Endothelial cell (in vitro differentiated cells): Measurements from ENCODE around the gene ATF7. TPM values are rescaled to one million over a fixed set of nuclear protein-coding genes. Genes with fewer than 3 reads are reported as not detected.

Experiments
- DNase-seq: peaks from one replicate; pipeline ENCODE4 v3.0.0; 2021; ENCODE audit warnings: low spot score
- H3K27ac Mint-ChIP-seq: one replicate; pipeline ENCODE4 v1.8.0; 2021; ENCODE audit warnings: mixed read lengths, inconsistent platforms; ENCODE audit not compliant: unreplicated experiment
- H3K27me3 Mint-ChIP-seq: one replicate; pipeline ENCODE4 v1.8.0; 2021; ENCODE audit warnings: mild to moderate bottlenecking, moderate library complexity, mixed read lengths, inconsistent platforms; ENCODE audit not compliant: unreplicated experiment
- H3K36me3 Mint-ChIP-seq: one replicate; pipeline ENCODE4 v1.8.0; 2021; ENCODE audit warnings: mild to moderate bottlenecking, low read depth, mixed read lengths, inconsistent platforms; ENCODE audit not compliant: unreplicated experiment
- H3K4me1 Mint-ChIP-seq: one replicate; pipeline ENCODE4 v1.8.0; 2021; ENCODE audit warnings: mild to moderate bottlenecking, mixed read lengths, inconsistent platforms; ENCODE audit not compliant: unreplicated experiment
- H3K4me3 Mint-ChIP-seq: one replicate; pipeline ENCODE4 v1.8.0; 2021; ENCODE audit warnings: mild to moderate bottlenecking, mixed read lengths, inconsistent platforms; ENCODE audit not compliant: unreplicated experiment
- H3K9me3 Mint-ChIP-seq: one replicate; pipeline ENCODE4 v1.8.0; 2021; ENCODE audit warnings: mixed read lengths, inconsistent platforms; ENCODE audit not compliant: unreplicated experiment
- CTCF ChIP-seq: fragments of 200-600 bp; sonication (generic); IDR thresholded peaks from one replicate; pipeline ENCODE4 v1.5.0; 2021; ENCODE audit warnings: antibody characterized with exemption; ENCODE audit not compliant: unreplicated experiment
- total RNA-seq: library from RNA; stranded (reverse); fragmentation: NEBNext Ultra II Directional; extraction: Animal tissue kit (Norgen Biotek cat#: 25700); gene quantifications from one replicate; pipeline ENCODE4 v1.2.1, GENCODE V29; 2021; ENCODE audit not compliant: unreplicated experiment

ATF7 gene
- total RNA-seq, 1 donor from 2014 or later: 63.3 TPM

DNA sequence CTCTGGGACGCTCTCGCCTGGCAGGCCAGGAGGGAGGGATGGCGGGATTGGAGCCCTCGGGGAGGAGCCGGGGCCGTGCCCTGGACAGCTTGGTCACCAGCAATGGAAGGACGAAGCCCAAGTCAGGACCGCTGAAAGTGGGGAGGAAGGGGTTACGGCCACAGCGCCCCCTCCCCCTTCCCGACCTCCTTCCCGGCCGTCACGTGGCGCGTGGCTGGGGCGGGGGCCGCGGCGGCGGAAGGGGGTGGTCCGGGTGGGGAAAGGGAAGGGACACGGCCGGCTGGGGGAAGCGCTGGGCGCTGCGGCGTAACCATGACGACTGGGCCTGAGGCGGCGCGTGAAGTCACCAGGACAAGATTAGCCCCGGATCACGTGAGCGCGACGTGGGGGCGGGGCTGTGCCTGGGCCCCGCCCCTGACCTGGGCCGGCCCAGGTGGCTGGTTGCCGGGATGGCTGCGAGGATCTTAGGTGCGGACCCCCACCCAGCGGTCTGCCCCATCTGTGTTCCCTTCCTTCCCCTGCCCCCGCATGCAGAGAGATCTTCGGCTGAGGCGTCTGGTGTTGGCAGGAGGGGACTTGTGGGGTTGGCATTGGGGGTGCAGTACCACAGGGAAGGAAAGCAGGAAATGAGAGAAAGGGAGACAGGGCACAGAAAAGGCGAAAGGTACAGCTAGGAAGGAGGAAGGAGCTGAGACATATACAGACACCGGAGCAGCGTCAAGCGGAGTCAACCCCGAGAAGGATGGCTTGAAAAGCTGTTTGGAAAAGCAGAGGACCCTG lies 133.2 kb downstream of the ATF7 start:
- peak; percentile 94 for DNase-seq
- TF ChIP-seq CTCF: no peak
- peaks cover 26% of the 10 kb centered on the region for H3K4me1 Mint-ChIP-seq
- no peaks in the 10 kb centered on the region for H3K36me3 Mint-ChIP-seq
- no peaks in the 10 kb centered on the region for H3K9me3 Mint-ChIP-seq
- H3K27me3 Mint-ChIP-seq: peaks cover 18% of the 10 kb centered on the region
- peak overlapping the region; percentile 94 for H3K4me3 Mint-ChIP-seq
- peak overlapping the region; percentile 95 for H3K27ac Mint-ChIP-seq

DNA sequence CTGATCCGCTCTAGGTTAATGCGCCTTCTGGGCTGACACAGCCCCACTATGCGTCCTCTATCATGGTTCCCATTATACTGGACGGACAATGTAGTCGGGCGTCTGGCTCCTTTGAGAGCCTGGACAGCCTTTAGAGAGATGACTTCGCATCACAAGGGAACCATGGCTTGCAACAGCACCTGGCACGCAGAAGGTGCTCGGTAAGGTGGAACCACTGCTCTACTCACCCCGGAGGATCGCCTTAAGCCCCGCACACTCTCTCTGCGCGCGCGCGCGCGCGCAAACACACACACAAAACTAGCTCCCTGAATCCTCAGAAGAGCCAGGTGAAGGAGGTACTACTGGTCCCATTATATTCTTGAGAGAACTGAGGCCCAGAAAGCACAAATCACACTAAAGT lies 134.0 kb downstream of the ATF7 start:
- H3K9me3 Mint-ChIP-seq: no peaks in the 10 kb centered on the region
- peaks cover 16% of the 10 kb centered on the region for H3K27me3 Mint-ChIP-seq
- TF ChIP-seq CTCF: no peak
- no peak for DNase-seq
- peak overlapping the region; percentile 70 for H3K27ac Mint-ChIP-seq
- peaks cover 6% of the 10 kb centered on the region for H3K36me3 Mint-ChIP-seq
- peaks cover 23% of the 10 kb centered on the region for H3K4me1 Mint-ChIP-seq
- peak overlapping the region; percentile 94 for H3K4me3 Mint-ChIP-seq

GRCh38 chr12:53489242-53489864 lies 136.8 kb downstream of the ATF7 start:
- Mint-ChIP-seq H3K9me3 (no peaks in the 10 kb centered on the region), H3K4me3 (no peak overlapping the region), H3K36me3 (peaks cover 10% of the 10 kb centered on the region), H3K27ac (peak overlapping the region; percentile 30), H3K27me3 (peaks cover 18% of the 10 kb centered on the region), H3K4me1 (peaks cover 16% of the 10 kb centered on the region)
- no peak for DNase-seq
- TF ChIP-seq CTCF: no peak

- no peak for DNase-seq
- Mint-ChIP-seq H3K9me3 (no peaks in the 10 kb centered on the region), H3K27me3 (peaks cover 21% of the 10 kb centered on the region), H3K27ac (peak overlapping the region; percentile 53), H3K36me3 (peaks cover 26% of the 10 kb centered on the region), H3K4me3 (no peak overlapping the region), H3K4me1 (peaks cover 2% of the 10 kb centered on the region)
- TF ChIP-seq CTCF: no peak
These were observed 139.3 kb downstream of the ATF7 start for GRCh38 chr12:53486736-53487487.
